ENCODE measurements around the gene SNX11. TPM values are rescaled to one million over a fixed set of nuclear protein-coding genes. Genes with fewer than 3 reads are reported as not detected.
"Not testable (repeated sequence)": the region's sequence is repeated elsewhere in the genome, so short reads cannot be mapped to it uniquely, and the experiment has no call there.

The SNX11 gene
- total RNA-seq, 2 experiments from 2014 or later, result 19.7 to 21.7 TPM

GRCh38 chr17:48068491-48068961 lies 39.0 kb upstream of the SNX11 start:
- Mint-ChIP-seq H3K36me3 (peaks cover 30% of the 10 kb centered on the region), H3K9me3 (no peaks in the 10 kb centered on the region), H3K27me3 (no peaks in the 10 kb centered on the region), H3K27ac (no peak overlapping the region), H3K4me1 (ENCODE audit: low read depth) (no peaks in the 10 kb centered on the region), H3K4me3 (no peak overlapping the region)
- DNase-seq, result peak; percentile 24
- intact Hi-C loops (cut with micrococcal nuclease), result no loop called here
- ChIA-PET CTCF (interaction anchor here (0.7 to 4.5 kb wide), 8 partner anchors 9 to 92 kb away, joined by 3 to 30 read pairs (median 5); no protein-coding TSS in a partner anchor), POLR2A (interaction anchor here (0.8 to 1.2 kb wide), 2 partner anchors 10 to 43 kb away, joined by 3 read pairs; no protein-coding TSS in a partner anchor)

DNA sequence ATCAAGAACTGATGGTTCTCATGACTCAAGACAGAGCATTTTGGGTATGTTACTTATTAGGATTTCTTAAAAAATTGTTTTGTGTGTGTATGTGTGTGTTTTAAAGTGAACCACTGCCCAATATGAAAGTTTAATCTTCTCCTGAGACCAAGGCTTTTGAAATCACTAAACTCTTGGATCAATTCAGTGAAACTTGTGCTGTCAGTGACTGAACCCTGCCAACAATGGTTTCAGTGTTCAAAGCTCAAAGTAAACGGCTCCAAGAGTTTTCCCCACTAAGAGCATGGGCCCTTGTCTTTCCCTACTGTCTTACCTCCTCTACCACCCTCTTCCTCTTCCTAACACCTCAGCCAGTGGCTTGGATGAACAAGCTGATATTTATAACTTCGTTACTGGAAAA lies 37.4 kb upstream of the SNX11 start:
- POLR2A ChIA-PET, result no interaction called here

GRCh38 chr17:48071654-48072053 lies 35.9 kb upstream of the SNX11 start:
- DNase-seq, result no peak
- ChIA-PET POLR2A (no interaction called here), CTCF (interaction anchor here (6.9 kb wide), 1 partner anchor 45 kb away, joined by 137 read pairs; no protein-coding TSS in a partner anchor)
- no peaks in the 10 kb centered on the region for H3K4me1 Mint-ChIP-seq (ENCODE audit: low read depth)
- no peaks in the 10 kb centered on the region for H3K9me3 Mint-ChIP-seq
- no peaks in the 10 kb centered on the region for H3K27me3 Mint-ChIP-seq
- H3K4me3 Mint-ChIP-seq, result no peak overlapping the region
- H3K36me3 Mint-ChIP-seq, result peaks cover 33% of the 10 kb centered on the region
- no peak overlapping the region for H3K27ac Mint-ChIP-seq
- intact Hi-C loops (cut with micrococcal nuclease), result no loop called here

More for the DNA sequence above, 37.4 kb upstream of the SNX11 start:
- no peaks in the 10 kb centered on the region for H3K9me3 Mint-ChIP-seq
- CTCF ChIA-PET, result interaction anchor here (1.0 to 4.5 kb wide), 2 partner anchors 10 to 44 kb away, joined by 3 to 30 read pairs; no protein-coding TSS in a partner anchor
- H3K36me3 Mint-ChIP-seq, result peaks cover 32% of the 10 kb centered on the region
- H3K27ac Mint-ChIP-seq, result no peak overlapping the region
- intact Hi-C loops (cut with micrococcal nuclease), result no loop called here
- H3K27me3 Mint-ChIP-seq, result no peaks in the 10 kb centered on the region
- no peak for DNase-seq
- H3K4me1 Mint-ChIP-seq (ENCODE audit: low read depth), result no peaks in the 10 kb centered on the region
- H3K4me3 Mint-ChIP-seq, result no peak overlapping the region

- intact Hi-C loops (cut with micrococcal nuclease); H3K27me3 Mint-ChIP-seq; H3K9me3 Mint-ChIP-seq; H3K4me1 Mint-ChIP-seq (ENCODE audit: low read depth); H3K27ac Mint-ChIP-seq; DNase-seq; H3K4me3 Mint-ChIP-seq: not testable (repeated sequence)
- ChIA-PET POLR2A (interaction anchor here (0.7 to 1.3 kb wide), 2 partner anchors 9 to 420 kb away, joined by 3 to 8 read pairs; no protein-coding TSS in a partner anchor), CTCF (interaction anchor here (1.0 to 6.9 kb wide), 6 partner anchors 29 to 52 kb away, joined by 4 to 137 read pairs (median 8); partner anchors contain the start of genes COPZ2 and SNX11)
- H3K36me3 Mint-ChIP-seq, result peaks cover 30% of the 10 kb centered on the region
Measured at GRCh38 chr17:48072811-48073210, 34.8 kb upstream of the SNX11 start.

GRCh38 chr17:48073566-48074094 lies 33.9 kb upstream of the SNX11 start:
- H3K27ac Mint-ChIP-seq; DNase-seq; H3K27me3 Mint-ChIP-seq; H3K9me3 Mint-ChIP-seq; H3K4me3 Mint-ChIP-seq; H3K4me1 Mint-ChIP-seq (ENCODE audit: low read depth): not testable (repeated sequence)
- ChIA-PET CTCF (interaction anchor here (0.7 to 6.9 kb wide), 18 partner anchors 13 to 125 kb away, joined by 3 to 137 read pairs (median 5); partner anchors contain the start of genes COPZ2, NFE2L1 and SNX11), POLR2A (interaction anchor here (0.7 to 1.3 kb wide), 2 partner anchors 8 to 419 kb away, joined by 3 to 8 read pairs; no protein-coding TSS in a partner anchor)
- intact Hi-C loops (cut with micrococcal nuclease), result loop anchor here (1.0 to 2.0 kb wide), 2 partner anchors 37 to 48 kb away; partner anchors contain the start of gene COPZ2
- peaks cover 25% of the 10 kb centered on the region for H3K36me3 Mint-ChIP-seq

GRCh38 chr17:48074322-48075081 lies 33.1 kb upstream of the SNX11 start:
- Mint-ChIP-seq H3K4me1 (ENCODE audit: low read depth) (no peaks in the 10 kb centered on the region), H3K9me3 (no peaks in the 10 kb centered on the region), H3K36me3 (peaks cover 21% of the 10 kb centered on the region), H3K4me3 (no peak overlapping the region), H3K27ac (no peak overlapping the region), H3K27me3 (no peaks in the 10 kb centered on the region)
- ChIA-PET CTCF (interaction anchor here (0.6 to 6.9 kb wide), 23 partner anchors 9 to 803 kb away, joined by 3 to 137 read pairs (median 4); partner anchors contain the start of genes COPZ2, NFE2L1 and SNX11), POLR2A (no interaction called here)
- peak; percentile 78 for DNase-seq
- intact Hi-C loops (cut with micrococcal nuclease), result loop anchor here (1.0 to 2.0 kb wide), 2 partner anchors 38 to 49 kb away; partner anchors contain the start of gene COPZ2

DNA sequence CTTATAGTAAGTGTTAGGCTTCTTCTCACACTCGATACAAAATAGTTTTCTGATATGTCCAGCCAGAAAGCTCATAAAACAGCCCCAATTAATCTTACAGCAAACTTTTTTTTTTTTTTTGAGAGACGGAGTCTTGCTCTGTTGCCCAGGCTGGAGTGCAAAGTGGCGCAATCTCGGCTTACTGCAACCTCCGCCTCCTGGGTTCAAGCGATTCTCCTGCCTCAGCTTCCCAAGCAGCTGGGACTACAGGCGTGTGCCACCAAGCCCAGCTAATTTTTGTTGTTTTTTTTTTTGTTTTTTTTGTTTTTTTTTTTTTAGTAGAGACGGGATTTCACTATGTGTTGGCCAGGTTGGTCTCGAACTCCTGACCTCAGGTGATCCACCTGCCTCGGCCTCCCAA lies 30.4 kb upstream of the SNX11 start:
- H3K27ac Mint-ChIP-seq; POLR2A ChIA-PET; H3K4me1 Mint-ChIP-seq (ENCODE audit: low read depth); DNase-seq; H3K4me3 Mint-ChIP-seq; H3K27me3 Mint-ChIP-seq; H3K9me3 Mint-ChIP-seq; intact Hi-C loops (cut with micrococcal nuclease): not testable (repeated sequence)
- peaks cover 16% of the 10 kb centered on the region for H3K36me3 Mint-ChIP-seq
- CTCF ChIA-PET, result interaction anchor here (0.6 to 6.9 kb wide), 4 partner anchors 9 to 50 kb away, joined by 3 to 137 read pairs (median 4); no protein-coding TSS in a partner anchor

DNA sequence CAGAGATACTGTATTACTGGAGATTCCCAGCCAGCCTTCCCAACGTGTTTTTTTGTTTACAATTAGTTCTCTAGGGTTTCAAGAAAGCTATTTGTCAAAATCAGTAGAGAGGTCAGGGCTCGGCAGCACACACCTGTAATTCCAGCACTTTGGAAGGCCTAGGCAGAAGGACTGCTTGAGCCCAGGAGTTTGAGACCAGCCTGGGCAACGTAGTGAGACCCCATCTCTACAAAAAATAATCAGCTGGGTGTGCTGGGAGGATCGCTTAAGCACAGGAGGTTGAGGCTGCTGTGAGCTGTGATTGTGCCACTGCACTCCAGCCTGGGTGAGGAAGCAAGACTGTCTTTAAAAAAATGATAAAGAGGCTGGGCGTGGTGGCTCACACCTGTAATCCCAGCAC lies 25.7 kb upstream of the SNX11 start:
- CTCF ChIA-PET, result interaction anchor here (0.7 to 5.9 kb wide), 14 partner anchors 8 to 537 kb away, joined by 3 to 79 read pairs (median 5); partner anchors contain the start of genes CBX1, CDK5RAP3 and COPZ2
- no peak for DNase-seq
- Mint-ChIP-seq H3K4me1 (ENCODE audit: low read depth) (no peaks in the 10 kb centered on the region), H3K36me3 (peaks cover under 1% of the 10 kb centered on the region), H3K4me3 (no peak overlapping the region), H3K27ac (no peak overlapping the region), H3K27me3 (no peaks in the 10 kb centered on the region), H3K9me3 (no peaks in the 10 kb centered on the region)
- intact Hi-C loops (cut with micrococcal nuclease), result loop anchor here (2.0 kb wide), 1 partner anchor 19 kb away; the partner anchor contains the start of gene CBX1
- POLR2A ChIA-PET, result interaction anchor here (0.6 kb wide), 1 partner anchor 9 kb away, joined by 8 read pairs; no protein-coding TSS in a partner anchor

GRCh38 chr17:48084932-48085331 lies 22.6 kb upstream of the SNX11 start:
- POLR2A ChIA-PET, result interaction anchor here (0.6 to 0.7 kb wide), 2 partner anchors 67 to 122 kb away, joined by 3 read pairs; no protein-coding TSS in a partner anchor
- CTCF ChIA-PET, result no interaction called here

DNA sequence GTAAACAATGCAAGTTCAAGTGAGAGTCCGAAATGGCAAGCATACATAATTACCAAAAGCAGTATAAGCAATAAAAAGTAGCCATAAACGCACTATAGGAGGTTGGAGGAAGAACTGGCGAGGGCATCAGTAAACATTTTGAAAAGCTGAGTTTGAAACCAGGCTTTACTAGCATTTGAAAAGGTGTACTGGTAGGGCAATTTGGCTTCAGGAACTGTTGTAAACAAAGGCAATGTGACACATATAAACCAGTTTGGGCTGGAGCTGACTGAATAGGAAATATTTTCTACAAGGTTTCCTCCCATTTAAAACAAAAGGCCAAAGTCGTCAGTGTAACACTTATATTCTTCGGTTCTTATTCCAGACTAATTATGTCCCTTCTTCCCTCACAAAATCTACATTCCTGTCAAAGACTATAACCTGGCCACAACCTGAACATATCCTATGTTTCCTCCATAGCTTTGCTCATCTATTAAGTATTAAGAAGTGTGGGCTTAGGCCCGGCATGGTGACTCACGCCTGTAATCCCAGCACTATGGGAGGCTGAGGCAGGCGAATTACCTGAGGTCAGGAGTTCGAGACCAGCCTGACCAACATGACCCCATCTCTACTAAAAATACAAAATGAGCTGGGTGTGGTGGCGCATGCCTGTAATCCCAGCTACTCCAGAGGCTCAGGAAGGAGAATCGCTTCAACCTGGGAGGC lies 14.1 kb upstream of the SNX11 start:
- intact Hi-C loops (cut with micrococcal nuclease), result no loop called here
- Mint-ChIP-seq H3K36me3 (peaks cover 8% of the 10 kb centered on the region), H3K4me1 (ENCODE audit: low read depth) (peaks cover 13% of the 10 kb centered on the region), H3K4me3 (no peak overlapping the region), H3K27ac (no peak overlapping the region), H3K9me3 (no peaks in the 10 kb centered on the region), H3K27me3 (no peaks in the 10 kb centered on the region)
- ChIA-PET CTCF (interaction anchor here (0.7 to 8.7 kb wide), 3 partner anchors 12 to 20 kb away, joined by 3 to 74 read pairs (median 4); partner anchors contain the start of gene SNX11), POLR2A (no interaction called here)
- no peak for DNase-seq

More at GRCh38 chr17:48084932-48085331, 22.6 kb upstream of the SNX11 start:
- DNase-seq, result no peak
- Mint-ChIP-seq H3K4me1 (ENCODE audit: low read depth) (no peaks in the 10 kb centered on the region), H3K36me3 (no peaks in the 10 kb centered on the region), H3K4me3 (no peak overlapping the region), H3K27me3 (no peaks in the 10 kb centered on the region), H3K9me3 (no peaks in the 10 kb centered on the region), H3K27ac (no peak overlapping the region)
- intact Hi-C loops (cut with micrococcal nuclease), result no loop called here

DNA sequence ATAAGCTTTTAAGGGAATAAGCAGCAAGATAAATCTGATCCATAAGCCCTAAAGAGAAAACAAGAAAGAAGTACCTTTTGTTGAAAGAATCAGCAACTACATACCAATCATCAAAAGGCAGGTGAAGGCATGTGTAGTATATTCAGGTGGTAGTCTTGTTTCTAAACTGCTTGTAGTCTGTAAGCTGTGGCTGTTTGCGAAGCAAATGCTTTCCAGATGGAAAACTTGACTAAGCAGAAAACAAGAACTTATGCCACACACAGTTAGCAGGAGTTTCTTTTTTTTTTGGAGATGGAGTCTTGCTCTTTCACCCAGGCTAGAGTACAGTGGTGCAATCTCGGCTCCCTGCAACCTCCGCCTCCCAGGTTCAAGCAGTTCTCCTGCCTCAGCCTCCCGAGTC lies 12.0 kb upstream of the SNX11 start:
- Mint-ChIP-seq H3K36me3 (peaks cover 10% of the 10 kb centered on the region), H3K4me1 (ENCODE audit: low read depth) (peaks cover 24% of the 10 kb centered on the region), H3K27me3 (no peaks in the 10 kb centered on the region), H3K27ac (no peak overlapping the region), H3K9me3 (no peaks in the 10 kb centered on the region), H3K4me3 (no peak overlapping the region)
- POLR2A ChIA-PET, result interaction anchor here (1.4 kb wide), 1 partner anchor 35 kb away, joined by 3 read pairs; no protein-coding TSS in a partner anchor
- DNase-seq, result no peak
- CTCF ChIA-PET, result interaction anchor here (0.6 to 8.7 kb wide), 3 partner anchors 11 to 19 kb away, joined by 3 to 74 read pairs (median 3); no protein-coding TSS in a partner anchor
- intact Hi-C loops (cut with micrococcal nuclease), result no loop called here
